Measurements from ENCODE around the gene SIRT4.
"Not testable (repeated sequence)": the region's sequence is repeated elsewhere in the genome, so short reads cannot be mapped to it uniquely, and the experiment has no call there.

Gene SIRT4, protein sequence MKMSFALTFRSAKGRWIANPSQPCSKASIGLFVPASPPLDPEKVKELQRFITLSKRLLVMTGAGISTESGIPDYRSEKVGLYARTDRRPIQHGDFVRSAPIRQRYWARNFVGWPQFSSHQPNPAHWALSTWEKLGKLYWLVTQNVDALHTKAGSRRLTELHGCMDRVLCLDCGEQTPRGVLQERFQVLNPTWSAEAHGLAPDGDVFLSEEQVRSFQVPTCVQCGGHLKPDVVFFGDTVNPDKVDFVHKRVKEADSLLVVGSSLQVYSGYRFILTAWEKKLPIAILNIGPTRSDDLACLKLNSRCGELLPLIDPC

DNA sequence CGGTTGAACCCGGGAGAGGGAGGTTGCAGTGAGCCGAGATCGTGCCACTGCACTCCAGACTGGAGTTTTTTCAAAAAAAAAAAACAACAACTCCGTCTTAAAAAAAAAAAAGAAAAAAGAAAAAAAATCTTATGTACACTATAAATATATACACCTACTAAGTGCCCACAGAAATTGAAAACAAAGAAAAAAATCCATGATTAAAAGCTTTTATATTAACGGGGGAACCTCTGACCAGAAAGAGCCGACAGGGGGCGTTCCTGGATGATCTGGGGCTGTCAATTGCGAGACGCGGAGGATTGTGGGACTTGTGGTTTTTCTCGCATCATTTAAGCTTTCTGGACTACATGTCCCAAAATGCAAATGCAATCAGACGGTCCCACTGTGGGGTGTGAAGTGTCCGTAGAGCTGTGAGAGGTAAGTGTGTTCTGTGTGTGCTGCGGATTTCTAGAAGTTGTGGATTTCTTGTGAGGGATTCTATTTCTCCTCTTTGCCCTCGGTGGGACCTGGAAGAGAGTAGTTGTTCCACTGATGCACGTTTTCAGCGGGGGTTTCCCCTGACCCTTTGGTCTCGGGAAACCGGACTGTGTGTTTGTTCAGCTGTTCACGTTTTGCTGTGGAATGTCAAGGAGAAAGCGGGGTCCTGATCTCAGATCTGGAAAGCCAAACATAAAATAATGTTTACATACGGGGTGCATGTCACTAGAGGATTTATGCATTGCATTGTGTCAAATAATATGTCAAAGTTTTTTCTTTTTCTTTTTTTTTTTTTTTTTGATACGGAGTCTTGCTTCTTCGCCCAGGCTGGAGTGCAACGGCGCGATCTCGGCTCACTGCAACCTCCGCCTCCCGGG, at the start of gene SIRT4:
SIRT4 (plus strand) TSS at position 360 of the 854 bp plus-strand sequence. CDS start 1,241 bp downstream, outside the sequence.
- peak; percentile 81 for DNase-seq

DNA sequence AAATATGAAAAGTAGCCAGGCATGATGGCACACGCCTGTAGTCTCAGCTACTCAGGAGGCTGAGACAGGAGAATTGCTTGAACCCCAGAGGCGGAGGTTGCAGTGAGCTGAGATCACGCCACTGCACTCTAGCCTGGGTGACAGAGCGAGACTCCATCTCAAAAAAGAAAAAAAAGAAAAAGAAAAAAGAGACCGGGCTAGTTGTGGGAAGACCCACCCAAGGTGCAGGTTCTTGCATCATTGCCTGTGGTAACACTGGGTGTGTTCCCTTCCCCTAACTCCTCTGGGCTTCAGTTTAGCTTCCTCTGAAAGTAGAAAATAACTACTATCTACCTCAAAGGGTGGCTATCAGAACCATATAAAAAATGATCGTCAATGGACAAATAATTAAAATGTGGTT, 48.8 kb upstream of the SIRT4 start:
- not testable (repeated sequence) for DNase-seq

DNA sequence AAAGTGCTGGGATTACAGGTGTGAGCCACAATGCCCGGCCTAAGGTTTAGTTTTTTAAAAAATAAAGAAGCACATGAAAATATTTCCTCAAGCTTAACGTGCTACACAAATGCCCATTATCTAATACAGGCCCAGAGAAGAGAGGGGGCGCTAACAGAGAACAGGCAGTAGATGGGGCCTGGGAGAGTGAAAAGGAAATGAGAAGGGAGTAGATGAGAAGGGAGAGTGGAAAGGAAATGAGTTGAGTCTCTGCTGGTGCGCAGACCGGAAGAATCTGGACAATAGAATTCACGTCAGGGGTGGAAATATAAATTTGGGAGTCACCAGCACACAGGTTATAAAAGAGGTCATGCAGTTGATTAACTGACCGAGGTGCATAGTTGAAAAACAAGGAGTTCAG, 47.3 kb upstream of the SIRT4 start:
- DNase-seq = no peak

DNA sequence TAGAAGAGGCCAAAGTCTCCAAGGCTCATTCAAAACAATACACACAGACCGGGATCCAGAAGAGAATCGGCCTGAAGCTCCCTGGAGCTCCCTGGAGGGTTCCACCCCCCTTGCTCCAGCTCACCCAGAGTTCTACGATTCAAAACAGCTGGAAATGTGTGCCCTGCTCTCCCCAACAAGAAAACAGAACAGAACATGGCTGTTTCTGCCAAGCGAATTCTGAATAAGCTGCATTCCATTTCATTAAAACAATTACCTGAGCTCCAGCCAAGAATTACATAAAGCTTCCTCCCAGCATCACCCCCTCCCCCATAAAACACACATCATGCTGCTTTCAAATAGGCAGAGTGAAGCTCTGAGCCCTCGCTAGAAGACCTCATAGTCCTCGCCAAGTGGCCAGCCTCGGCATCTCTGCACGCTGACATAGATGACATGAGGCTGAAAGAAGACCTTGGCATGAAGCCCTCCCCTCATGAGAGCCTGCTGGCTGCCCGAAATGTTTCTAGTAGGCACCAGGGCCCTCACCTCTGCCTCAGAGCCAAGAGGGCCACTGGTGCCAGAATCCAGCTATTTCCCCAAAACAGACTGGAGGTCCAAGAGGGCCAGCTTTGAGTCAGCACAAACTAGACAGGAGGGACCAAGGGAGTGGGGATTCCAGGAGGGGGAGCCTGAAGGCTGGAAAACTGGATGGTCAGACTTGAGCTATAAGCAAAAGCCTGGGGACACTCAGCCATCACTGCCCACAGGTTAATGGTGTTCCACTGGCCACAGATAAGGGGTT, 44.9 kb upstream of the SIRT4 start:
- DNase-seq = no peak

DNA sequence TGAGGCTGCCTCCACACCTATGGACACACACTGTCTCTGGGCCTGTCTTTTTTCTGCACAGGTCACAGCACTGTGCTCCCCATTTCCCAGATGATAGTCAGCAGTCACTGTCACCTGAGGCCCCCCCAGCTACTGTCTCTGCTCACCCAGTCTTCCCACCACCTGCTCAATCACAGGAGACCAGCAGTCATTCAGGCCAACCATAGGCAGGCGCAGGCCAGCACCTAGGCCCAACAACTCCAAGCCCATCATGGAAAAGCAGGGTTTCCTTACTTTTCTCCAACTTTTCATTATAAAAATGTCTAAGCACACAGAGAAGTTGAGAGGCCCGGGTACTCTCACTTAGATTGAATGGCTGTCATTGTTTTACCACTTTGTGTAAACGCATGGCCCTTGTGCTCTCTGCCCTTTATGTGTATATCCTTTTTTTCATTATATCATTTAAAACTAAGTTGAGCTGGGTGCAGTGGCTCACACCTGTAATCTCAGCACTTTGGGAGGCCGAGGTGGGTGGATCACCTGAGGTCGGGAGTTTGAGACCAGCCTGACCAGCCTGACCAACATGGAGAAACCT, 43.7 kb upstream of the SIRT4 start:
- no peak for DNase-seq

DNA sequence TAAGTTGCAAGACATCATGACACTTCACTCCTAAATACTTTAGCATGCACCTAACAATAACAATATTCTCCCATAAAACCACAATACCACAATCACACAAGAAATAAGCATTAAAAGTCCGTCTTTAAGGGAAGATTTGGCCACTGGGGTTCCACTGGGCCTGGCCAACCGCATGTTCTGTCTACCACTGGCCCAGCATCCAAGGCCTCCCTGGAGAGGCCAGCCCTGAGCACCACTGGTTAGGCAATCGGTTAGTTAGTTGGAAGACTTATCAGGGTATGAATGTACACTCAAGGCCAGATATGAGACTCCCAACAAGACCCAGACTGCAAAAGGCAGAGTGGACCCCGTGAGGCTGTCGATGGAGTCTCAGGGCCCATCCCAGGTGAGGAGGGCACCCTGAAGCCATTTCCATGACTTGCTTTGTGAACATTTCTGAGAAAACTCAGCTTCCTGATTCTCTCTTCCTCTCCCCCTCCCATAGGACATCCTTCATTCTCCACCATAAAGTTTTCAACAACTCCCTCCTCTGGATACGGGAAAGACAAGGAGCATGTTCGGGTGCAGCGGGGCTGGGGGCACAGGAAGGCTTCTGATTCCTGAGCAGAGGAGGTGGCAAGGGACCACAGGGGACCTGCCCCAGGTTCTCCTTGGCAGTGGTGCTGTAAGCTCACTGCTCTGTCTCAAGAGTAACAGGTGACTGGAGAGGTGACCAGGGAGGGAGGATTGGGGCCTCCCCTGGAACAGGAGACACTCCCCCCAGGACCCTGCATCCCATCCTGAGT, 42.5 kb upstream of the SIRT4 start:
- no peak for DNase-seq

DNA sequence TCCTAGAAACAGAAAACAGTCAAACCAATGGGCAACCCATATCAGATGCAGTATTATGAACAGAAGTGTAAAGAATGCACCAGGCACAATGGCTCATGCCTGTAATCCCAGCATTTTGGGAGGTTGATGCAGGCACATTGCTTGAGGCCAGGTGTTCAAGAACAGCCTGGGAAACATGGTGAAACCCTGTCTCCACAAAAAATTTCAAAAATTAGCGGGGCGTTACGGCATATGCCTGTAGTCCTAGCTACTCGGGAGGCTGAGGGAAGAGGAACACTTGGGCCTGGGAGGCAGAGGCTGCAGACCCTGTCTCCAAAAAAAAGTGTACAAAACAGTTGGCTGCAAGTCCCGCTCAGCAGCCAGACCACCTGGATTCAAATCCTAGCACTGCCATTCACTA, 41.5 kb upstream of the SIRT4 start:
- no peak for DNase-seq

DNA sequence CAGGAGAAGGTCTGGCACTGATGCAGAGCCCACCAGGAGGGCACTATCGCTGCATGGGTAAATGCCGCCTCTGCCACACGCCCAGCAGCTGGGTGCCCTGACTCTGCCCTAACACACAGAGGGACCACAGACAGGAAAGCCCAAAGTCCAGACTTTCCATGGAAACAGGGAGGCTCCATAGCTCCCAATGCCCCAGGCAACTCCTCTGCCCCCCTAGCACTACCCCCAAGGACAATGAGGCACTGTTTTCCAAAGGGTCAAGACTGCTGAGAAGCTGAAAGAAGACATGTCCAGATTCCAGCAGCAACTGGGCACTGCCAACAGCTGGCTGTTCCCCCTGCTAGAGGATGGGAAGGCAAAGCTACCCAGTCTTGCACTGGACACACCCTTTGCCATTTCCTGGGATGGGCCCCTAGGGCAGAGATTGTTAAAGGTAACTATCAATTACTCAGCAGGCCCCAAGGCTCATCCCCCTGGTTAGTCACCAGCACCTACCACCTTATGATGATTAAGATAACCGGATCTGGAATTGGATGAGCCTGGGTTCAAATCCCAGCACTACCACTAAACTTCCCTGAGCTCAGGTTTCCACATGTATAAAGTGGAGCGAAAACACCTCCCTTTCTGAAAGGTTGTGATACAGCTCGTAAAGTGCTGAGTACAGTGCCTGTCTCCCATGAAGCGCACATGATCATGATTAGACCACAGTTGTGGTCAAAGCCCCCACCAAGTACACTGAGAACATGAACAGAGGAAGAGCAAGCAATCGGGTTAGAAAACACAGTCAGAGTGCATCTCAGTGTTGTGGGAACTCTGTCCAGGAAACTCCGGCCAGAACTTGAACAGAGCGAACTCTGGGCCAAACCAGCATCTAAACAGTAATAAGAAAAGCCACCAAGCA, 39.9 kb upstream of the SIRT4 start:
- DNase-seq = no peak

DNA sequence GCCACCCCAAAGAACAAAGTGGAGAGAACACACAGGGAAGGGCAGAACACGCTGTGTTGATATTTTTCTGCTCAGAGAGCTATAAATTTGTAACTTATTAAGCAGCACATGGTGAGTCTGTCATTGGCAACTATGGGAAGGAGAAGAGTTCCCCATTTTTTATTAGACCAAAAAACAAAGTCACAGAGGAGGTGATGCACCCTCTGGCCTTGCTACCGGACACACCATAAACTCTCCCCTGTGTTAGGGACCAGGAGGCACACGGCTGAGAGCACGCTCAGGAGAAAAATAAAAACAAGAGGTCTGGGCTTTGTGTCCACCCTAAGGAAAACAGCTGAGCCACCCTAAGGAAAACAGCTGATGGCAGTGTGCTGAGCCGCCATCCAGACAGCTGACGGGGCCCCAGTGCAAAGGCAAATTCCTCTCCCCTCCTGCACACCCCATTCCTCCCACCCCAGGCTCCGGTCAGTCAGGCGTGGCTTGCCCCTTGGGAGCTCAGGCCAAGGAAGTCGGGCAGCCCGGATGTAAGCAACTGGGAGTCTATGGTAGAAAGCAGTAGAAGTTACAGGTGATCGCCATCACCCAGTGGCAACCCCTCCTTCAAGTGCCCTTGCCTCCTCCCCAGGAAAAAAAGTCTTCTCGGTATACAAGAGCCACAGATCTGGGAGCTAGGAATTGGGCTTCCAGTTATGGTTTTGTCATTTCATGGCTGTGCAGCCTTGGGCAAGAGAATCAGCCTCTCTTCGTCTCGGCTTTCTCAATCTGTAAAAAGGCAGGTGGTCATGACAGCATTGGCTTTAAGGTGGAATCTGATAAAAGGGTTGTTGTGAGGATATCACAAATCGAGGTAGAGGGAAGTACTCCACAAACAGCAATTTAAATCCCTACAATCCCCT, 39.0 kb upstream of the SIRT4 start:
- DNase-seq = no peak

DNA sequence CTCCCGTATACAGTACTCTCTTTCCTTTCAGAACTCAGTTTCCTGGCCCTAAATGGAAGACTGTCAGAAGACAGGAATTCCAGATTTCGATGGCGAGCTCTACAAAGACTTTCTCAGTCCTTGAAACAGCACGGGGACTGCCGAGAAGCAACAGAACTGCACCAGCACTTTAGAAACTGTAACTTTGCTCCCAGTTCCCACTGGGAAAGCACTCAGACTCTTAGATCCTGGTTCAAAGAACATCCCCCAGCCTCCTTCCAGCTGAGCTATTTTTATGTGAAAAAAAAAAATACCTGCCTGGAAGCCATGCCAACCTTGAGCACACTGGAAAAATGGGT, 38.4 kb upstream of the SIRT4 start:
- no peak for DNase-seq

DNA sequence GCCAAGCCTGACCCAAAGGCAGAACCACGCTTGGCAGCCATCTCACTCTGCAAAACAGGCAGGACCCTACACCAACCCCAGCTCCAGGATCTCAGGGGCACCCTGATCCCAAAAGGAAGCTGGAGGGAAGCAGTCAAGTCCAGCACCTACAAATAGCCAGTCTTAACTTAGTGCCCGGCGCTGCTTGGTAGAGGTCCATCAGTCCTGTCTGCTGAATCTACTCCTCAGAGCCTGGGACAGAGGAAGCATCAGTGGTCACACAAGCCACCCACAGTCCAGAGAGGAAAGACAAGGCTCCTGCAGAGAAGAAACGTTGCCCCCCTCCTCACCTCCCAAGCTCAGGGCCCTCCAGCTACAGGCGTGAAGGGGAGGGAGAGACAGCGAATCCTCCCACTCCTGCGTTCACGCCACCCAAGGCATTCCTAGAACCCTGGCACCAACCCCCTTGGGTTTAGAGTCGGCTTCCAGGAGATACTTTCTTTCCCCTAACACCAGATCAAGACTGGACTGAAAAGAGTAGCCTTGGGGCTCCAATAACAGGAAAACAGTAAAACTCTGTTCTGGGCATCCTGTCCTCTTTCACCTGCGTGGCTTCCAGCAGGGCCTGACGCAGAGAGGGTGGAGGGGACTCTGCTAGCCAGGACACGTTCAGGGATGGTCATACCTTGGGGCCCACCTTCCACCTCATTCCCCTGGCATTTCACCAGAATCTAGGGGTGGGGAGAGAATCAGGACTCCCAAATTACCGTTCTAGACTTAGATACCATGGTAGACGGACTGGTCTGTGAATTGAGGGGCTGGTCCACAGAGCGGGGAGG, 37.8 kb upstream of the SIRT4 start:
- DNase-seq = no peak

DNA sequence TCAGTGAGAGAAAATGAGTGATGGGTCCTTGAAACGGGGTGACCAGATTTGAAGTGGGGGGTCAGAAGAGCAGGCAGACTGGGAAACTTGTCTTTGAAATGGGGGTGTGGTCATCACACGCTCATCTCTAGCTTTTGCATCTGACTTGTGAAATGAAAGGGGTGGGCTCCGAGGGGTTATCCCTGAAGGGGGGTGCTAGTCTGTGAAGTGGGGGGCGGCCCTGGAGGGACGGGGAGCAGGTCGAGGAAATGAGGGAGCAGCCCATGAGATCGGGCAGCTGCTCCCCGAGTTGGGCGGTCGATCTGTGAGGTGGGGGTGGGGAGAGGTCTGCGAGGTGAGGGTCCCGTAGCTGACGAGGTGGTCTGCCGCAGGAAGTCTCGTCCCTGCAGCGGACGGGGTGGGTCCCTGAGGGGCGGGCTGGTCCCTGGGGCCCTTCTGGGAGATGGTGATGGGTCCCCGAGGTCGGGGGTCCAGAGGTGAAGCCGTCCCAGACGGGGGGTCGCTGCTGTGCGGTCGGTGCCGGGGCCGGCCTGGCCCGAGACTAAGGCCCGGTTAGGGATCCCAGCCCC, 37.1 kb upstream of the SIRT4 start:
- no peak for DNase-seq

DNA sequence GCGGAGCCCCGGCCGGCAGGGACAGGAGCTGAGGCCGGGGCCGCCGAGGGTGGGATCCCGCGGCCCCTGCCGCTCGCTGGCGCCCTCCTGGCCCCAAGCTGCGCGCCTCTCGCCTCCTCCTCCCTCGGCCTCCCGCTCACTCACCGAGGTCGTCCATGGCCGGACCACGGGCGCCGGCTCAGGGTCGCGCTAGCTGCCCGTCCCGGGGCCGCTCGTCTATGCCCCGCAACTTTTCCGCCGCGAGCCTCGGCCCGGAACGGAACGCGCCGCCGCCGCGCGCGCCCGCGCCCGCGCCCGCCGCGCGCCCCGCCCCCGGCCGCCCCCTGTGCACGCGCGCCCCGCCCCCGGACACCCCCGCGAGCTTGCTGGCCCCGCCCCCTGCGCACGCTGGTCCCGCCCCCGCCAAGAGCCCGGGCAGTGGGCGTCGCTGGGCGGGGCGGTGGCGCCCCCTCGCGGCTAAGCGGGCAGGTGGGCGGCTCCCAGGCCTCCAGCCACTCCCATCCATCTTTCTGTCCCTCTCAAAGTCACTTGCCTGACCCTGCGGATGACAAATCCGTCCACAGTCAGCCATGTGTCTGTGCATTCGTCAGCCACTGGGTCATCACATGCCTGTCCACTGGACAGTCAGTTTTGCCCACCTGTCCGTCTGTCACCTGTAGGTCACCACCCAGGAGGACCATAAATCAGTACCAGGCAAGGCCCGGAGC, 36.5 kb upstream of the SIRT4 start, which contains the start of gene PXN:
PXN (minus strand) TSS at position 258 of the 707 bp plus-strand sequence; CDS start at position 157, 101 bp downstream.
- DNase-seq = peak; percentile 70

DNA sequence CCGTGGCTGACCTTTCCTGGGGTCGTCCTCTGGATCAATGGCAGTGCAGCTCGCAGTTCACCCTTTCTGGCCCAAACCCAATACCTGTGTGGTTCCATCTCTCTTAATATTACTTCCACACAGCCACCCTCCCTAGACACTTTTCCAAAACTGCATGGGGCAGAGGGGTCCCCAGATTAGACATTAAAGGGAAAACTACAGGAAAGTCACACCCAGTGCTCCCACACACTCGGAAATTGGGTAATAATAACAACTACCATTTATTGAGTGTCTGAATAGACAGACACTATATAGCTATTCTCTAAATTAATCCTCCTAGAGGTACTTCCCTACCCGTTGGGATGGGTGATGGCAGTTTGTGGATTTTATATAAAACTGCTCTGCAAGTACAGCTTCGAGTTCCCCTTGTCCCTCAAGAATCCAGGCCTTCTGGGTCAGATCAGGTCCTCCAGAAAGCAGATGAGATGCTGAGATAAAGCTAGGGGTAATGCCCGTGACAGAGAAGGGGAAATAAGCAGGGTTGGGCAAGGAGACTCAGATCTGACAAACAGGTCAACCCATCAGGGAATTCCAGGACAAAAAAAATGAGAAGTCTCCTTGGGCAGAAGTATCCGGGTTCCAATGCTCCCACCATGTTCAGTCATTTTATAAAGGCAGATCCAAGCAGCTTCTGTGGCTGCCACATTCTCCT, 35.8 kb upstream of the SIRT4 start:
- no peak for DNase-seq

DNA sequence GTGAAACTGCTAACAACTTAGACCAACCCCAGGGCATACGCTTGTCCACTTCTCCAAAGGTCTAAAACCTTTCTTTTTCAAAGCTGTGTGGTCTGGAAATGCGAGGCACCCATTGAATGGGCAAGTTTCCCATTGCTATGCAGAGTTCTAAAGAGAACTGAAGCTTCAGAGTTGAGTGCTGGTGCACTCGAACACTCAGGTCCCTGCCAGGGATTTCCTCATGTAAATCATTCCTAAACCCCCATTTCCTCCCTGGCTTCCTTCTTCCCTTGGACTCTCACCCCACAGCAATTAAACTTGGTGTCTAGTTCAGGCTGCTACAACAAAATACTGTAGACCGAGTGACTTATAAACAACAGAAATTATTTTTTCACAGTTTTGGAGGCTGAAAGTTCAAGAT, 34.4 kb upstream of the SIRT4 start:
- no peak for DNase-seq

DNA sequence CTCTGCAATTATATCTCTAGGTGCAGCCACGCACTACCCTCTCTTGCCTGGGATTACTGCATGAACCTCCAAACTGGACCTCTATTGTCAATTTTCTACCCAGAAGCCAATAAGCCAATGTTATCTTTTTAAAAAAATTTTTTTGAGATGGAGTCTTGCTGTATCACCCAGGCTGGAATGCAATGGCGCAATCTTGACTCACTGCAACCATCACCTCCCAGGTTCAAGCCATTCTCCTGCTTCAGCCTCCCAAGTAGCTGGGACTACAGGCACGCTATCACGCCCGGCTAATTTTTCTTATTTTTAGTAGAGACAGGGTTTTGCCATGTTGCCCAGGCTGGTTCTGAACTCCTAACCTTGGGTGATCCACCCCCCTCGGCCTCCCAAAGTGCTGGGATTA, 25.4 kb upstream of the SIRT4 start:
- no peak for DNase-seq
